GM19239 (cell line): ENCODE data around the gene TLX3.

ENCODE experiments used
- DNase-seq: peaks from one replicate; pipeline ENCODE4 v3.0.0; 2011; ENCODE audit warnings: low spot score; ENCODE audit not compliant: insufficient read length
- FAIRE-seq: peaks from 2 replicates; lab custom pipeline; 2011; peaks lifted over from hg19 to GRCh38; lab: Jason Lieb, UNC

The TLX3 gene

DNA sequence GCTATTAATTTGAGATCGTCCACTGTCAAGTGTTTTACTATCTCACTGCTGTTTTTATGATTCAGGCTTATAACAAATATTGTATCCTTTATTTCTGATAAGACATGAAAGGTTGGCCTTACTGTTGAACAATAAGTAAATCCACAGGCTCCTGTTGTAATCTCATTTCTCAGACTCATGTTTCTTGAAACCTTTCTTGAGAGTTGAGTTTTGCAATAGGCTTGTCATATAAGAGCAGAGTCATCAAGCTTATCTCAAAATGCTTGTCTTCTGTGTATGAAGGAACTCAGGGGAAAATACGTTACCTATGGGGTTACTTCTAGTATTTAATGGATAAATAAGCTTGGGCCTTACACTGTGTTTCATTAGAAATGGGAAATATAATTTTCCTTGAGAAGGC lies 9.2 kb upstream of the TLX3 start:
- DNase-seq (no peak), FAIRE-seq (no peak)

DNA sequence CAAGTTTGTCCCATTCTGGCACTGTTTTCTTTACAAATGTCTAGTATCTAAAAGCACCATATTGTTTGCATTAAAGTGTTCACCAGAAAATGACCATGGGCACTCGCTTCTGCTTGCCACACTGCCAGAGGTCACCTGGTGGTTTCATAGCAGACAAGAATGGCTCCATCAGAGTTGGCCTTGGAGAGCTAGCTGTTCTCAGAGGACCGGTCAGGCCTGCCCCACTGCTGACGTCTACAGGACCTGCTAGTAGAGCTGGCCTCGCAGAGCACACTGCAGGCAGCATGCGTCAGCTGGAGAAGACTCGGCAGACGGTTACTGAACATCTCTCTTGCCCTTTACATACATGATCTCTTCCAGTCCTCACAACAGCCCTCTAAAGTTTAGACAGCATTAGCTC lies 8.7 kb upstream of the TLX3 start:
- no peak for FAIRE-seq

DNA sequence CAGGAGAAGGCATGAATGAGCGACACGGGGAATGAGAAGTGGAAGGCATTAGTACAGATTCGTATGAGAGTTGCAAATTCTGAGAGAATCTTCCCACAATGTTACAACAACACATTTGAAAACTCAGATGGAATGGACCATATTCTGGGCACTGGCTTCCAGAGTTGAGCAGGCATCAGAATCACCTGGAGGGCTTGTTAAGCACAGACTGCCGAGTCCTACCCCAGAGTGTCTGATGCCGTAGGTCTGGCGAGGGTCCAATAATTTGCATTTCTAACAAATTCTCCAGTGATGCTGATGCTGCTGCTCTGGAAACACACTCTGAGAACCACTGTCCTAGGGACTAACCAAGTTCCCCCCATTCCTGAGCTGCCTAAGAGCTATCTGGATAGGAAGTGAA lies 2.9 kb upstream of the TLX3 start:
- DNase-seq (no peak), FAIRE-seq (no peak)

More for the DNA sequence above, 8.7 kb upstream of the TLX3 start:
- no peak for DNase-seq

DNA sequence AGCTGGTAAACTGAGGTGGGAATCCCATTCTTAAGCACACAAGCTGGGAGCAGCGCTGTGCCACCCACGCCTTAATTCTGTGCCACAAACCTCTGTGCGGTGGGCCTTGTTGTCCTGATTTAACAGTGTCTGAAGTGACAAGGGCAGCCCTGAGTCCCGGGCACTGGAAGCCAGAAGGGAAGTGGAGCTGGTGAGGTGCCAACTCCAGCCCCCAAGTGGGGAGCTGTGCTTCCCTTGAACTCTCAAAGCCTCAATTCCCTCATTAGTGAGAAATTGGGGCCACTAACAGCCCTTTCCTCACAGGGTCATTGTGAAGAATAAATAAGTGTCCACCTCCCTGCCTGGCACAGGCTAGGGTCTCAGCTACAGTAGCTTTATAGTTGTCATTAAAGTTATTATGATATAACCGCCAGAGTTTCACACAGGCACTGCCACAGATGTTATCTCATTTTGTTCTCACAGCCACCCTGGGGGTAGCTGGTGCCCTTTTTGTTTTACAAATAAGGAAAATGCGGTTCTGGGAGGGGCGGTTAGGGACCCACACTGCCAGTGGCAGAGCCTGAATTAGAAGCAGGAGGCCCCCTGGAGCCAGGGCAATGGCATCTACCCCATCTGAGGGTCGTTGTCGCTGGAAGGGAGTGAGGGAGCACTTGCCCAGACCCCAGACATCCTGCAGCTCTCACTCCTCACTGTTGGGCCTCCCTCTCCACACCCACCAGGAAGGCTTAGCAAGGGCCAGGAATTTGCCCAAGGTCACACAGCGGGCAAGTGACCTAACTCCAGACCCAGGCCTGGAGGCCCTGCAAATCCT lies 2.1 kb upstream of the TLX3 start:
- DNase-seq = no peak
- FAIRE-seq = no peak

DNA sequence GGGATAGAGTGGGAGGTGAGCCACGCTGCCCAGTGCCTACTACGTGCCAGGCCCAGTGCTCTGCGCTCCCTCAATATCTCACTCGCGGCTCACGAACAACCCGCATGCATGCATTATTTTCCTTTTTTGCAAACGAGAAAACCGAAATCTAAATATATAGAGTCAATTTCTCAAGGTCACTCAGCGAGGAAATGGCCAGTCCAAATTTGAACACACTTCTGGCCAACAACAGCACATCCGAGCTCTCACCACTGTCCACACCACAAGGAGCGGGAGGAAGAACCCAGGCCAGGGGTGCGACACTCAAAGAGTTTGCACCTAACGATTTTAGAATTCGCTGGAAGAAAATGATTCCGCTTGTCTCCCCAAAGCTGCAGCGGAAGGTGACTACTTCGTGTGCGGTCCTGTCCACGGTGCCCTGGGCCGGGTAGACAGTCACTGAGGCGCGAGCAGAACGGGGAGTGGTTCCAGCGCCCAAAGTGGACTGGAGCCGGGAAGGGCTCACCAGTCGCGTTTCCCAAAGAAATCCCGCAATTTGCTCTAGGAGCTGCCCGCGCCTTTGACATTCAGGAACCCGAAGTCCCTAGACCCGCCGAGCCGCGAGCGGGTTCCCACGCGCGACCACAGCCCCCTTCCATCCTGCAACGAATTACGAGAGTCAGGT lies 1.1 kb upstream of the TLX3 start:
- DNase-seq (no peak), FAIRE-seq (no peak)

DNA sequence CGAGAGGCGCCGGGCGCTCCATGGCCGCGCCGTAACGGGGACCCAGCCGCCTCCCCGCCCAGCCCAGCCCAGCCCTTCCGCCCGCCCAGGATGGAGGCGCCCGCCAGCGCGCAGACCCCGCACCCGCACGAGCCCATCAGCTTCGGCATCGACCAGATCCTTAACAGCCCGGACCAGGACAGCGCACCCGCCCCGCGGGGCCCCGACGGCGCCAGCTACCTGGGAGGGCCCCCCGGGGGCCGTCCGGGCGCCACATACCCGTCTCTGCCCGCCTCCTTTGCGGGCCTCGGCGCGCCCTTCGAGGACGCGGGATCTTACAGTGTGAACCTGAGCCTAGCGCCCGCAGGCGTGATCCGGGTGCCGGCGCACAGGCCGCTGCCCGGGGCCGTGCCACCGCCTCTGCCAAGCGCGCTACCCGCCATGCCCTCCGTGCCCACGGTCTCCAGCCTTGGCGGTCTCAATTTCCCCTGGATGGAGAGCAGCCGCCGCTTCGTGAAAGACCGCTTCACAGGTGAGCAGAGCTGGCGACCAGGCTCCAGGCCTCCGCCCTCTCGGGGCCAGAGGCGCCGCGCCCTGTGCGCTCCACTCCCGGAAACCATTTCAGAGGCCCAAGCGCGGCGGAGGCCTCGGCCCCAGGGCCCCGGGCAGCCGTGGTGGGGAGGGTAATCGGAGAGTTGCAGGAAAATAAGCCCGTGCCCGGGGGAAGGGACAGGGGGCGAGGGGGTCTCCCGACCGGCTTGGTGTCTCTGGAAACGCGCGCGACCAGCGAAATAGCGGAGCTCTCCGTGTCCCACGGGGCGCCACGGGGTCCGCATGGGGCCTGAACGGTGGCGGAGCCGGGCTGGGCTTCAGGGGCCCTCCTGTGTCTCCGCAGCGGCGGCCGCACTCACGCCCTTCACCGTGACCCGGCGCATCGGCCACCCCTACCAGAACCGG lies 496 bp downstream of the TLX3 start:
- no peak for FAIRE-seq
- no peak for DNase-seq

DNA sequence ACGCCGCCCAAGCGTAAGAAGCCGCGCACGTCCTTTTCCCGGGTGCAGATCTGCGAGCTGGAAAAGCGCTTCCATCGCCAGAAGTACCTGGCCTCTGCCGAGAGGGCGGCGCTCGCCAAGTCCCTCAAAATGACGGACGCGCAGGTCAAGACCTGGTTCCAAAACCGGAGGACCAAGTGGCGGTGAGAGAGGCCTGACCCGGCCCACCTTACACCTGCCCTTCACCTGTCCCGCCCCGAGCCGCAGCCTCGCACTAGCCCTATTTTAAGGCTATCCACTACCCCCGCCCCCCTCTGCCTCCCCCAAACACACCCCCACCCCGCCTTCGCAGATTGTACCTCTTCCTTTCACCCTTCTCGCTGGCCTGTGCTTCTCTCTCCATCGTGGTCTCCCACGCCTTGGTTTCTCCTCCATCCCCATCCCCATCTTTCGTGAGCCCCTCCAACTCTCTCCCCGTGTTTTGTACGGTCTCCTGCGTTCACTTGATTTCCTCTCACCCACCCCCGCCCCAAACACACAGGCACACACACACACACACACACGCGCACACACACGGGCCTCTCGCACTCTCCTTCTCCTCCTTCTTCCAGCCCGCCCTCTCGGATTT lies 1.3 kb downstream of the TLX3 start:
- no peak for FAIRE-seq
- DNase-seq = no peak

DNA sequence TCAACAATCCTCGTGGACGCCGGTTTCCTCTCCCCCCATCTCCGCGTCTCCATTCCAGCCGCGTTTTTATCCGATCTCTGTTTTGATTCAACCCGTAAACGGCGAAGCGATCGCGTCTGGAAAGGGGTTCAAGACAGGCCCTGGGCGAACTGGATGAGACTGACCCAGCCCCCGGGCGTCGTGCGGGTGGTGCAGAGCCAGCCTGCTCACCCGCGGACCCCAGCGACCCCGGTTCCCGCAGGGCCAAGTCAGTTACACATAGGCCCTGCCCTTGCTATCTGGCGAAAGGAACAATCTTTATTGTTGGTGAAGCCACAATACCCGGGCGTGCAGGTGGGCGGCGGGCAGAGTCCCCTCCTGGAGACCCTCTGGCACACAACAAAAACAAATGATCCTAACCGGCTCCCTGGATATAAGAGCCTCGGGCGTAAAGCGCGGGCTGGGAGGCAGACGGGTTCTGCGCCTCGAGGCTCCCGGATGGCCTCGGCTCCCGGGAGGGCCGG lies 1.8 kb downstream of the TLX3 start:
- FAIRE-seq (no peak), DNase-seq (no peak)

DNA sequence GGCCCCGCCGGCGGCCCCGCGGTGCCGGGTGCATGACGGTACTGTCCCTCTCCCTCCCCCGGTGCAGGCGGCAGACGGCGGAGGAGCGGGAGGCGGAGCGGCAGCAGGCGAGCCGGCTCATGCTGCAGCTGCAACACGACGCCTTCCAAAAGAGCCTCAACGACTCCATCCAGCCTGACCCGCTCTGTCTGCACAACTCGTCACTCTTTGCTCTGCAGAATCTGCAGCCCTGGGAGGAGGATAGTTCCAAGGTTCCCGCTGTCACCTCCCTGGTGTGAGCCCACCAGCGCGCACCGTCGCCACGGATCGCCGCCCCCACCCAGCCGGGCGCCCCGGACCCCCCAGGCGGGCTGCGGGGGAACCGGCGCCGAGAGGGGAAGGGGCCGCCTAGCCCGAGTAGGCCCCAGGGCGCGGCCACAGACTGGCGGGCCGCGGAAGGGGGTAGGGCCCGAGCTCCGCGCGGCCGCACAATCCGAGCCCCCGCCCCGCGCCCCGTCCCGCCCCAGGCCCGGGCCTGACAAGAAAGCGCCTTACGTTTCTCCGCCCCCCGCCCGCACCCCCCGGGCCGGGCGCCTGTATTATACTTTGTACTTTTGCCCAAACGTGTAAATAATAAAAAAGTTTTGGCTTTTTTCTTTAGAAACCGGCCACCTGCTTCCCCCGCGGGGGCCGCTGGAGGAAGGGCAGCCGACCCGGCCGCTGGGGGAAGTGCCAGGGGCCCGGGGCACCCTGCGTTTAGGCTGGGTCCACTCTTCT lies 2.5 kb downstream of the TLX3 start:
- FAIRE-seq = no peak
- no peak for DNase-seq

DNA sequence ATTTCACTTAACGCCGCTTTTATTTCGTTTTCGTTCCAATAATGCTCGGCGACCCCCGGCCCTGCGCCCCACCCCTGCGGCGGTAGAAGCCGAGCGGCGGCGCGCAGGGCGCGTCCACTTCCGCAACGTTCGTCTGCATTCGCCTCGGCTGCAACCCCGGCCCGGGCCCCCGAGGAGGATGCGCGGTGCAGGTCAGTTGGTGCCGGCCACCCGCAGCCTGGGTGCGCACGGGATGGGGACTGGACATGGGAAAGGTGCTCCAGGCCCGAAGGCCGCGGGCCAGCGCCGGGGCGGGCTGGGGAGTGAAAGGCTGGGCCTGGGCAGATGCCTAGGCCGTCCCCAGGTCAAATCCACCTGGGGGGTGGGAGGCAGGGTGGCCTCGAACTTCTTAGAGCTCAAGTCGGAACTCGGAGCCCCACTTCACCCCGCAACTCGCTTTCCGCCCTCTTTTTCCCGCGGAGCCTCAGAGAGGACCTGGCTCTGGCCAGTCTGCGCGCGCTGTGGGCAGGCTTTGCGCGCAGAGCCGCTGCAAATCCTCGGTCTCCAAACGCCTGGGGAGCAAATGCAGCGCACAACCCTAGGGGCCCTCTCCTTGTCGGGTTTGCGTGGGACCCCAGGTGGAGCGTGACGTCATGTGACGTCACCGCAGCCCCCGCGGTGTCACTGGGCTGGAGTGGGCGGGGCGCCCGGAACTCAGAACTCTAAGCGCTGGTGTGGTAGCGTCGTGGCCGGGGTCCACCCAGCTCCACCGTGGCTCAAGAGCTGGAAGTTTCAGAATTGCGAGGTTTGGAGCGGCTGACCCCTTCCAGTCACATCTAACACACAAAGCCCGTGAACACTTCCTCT lies 3.3 kb downstream of the TLX3 start:
- FAIRE-seq = no peak
- no peak for DNase-seq

DNA sequence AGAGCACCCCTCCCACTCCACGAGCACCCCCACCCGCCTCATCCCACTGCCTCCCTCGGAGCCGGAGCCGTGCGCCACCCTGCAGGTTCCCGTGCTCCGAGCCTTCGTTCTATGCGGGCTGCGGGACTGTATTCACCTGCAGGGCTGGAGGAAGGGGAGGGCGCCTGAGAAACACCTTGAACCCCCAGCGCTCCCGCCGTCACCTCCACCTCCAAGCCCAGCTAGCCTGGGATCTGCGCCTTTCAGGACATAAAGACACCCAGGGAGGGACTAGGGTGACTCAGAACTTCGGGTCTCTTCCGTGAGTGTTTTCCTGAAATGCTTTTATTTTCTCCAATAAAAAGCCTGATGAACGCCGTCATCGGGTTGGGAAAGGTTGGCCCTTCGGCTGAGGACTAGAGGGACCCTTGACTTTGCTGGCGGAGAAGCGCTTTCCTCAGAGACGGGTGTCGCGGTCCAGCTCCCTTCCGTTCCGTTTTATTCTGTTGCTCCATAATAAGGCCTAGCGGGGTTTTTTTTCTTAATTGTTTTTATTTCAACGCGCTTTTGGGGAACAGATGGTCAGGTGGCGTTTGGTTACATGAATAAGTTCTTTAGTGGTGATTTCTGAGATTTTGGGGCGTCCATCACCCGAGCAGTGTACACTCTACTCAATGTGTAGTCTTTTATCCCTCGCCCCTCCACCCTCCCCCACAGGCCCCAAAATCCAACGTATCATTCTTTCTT lies 4.6 kb downstream of the TLX3 start:
- DNase-seq (no peak), FAIRE-seq (no peak)

DNA sequence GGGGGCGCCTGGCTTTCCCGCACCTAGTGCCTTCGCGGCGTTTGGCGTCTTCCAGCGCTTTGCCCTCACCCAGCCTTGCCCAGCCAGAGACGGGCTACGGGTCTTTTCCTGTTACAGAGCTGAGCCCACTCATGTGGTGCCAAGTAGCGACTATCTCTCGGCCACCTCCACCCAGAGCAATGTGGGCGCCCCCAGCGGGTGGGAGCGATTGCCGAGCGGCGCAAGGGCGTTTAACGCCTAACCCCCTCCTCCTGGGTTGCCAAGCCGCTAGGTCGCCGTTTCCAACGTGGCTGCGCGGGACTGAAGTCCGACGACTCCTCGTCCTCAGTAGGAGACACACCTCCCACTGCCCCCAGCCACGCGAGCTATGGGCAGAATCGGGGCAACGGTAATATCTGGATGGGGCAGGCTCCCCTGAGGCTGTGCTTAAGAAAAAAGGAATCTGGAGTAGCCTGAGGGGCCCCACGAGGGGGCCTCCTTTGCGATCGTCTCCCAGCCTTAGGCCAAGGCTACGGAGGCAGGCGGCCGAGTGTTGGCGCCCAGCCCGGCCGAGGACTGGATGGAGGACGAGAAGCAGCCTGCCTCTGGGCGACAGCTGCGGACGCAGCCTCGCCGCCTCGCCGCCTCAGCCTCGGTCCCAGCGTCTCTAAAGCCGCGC lies 5.8 kb downstream of the TLX3 start:
- no peak for FAIRE-seq
- DNase-seq = no peak

DNA sequence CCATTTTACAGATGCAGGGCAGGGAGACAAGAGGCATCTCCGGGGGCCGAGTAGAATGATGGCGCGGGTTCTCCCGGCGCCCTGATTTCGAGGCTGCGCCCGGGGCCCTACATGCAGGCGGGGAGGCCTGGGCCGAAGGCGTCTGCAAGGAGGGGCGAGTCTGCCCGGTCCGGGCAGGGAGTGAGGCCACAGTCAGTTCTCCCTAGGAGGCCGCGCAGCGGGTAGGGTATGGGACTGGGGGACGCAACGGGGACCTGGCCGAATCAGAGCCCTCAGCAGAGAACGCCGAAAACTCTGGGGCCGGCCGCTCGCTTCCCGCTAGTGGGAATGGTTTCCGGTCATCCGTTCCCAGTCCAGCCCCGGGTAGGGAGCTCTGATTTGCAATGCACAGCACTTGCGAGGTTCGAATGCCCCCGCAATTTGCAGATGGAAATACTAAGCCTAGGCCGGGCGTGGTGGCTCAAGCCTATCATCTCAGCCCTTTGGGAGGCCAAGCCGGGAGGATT lies 6.4 kb downstream of the TLX3 start:
- DNase-seq (no peak), FAIRE-seq (no peak)

DNA sequence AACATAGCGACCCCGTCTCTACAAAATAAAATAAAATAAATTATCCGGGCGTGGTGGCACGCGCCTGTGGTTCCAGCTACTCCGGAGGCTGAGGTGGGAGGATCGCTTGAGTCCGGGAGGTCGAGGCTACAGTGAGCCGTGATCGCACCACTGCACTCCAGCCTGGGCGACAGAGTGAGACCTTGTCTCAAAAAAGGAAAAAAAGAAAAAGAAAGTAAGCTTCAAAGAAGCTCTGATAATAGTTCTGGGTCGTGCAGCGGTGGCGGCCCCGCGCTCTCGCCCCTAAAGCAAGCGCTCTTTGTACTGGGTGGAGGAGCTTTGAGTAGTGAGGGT lies 6.8 kb downstream of the TLX3 start:
- FAIRE-seq (no peak), DNase-seq (no peak)

DNA sequence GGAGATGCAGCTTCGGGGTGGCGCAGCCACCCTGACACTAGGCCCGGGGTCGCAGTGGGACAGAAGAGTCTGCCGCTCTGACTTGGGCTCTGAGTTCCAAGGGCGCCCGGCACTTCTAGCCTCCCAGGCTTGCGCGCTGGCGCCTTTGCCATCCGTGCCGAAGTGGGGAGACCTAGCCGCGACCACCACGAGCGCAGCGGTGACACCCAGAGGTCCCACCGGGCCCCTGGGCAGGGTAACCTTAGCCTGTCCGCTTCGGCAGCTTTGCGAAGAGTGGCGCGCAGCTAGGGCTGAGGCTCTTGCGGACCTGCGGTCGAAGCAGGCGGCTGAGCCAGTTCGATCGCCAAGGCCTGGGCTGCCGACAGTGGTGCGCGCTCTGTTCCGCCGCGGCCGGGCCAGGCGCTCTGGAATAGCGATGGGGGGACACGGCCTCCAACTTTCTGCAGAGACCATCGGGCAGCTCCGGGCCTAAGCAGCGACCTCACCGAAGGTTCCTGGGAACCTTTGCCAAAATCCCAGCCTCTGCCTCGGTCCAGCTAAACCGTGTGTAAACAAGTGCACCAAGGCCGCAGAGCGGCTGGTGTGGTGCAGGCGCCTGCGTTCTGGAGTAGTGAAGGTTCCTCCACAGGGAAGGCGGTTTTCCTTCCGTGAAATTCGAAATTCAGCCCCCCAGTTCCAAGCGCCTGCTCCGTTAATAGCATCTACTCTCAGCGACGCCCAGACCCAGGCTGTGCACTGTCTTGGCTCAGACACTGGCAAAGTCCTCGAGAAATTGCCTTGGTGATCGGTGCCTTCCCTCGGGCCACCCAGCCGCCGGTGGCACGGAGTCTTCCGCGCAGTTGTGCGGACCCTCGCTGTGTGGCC lies 7.4 kb downstream of the TLX3 start:
- FAIRE-seq = no peak
- DNase-seq = no peak

DNA sequence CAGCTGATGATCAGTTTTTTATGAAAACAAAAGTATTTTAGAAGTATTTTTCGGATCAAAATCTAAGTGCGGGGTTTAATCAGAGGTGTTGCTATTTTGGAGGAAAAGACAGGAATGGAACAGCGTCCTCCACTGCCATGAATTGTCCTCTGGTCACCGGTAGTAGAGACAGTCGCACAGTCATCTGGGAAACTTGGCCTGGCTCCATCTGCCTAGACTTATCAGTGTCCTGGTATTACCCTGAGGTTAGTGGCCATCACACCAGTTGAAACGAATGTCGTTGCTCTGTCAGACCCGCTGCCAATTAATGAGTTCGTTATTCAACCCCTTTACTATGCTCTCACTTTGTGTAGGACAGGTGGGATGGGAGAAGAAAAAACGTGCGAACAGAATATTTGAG lies 8.2 kb downstream of the TLX3 start:
- DNase-seq (no peak), FAIRE-seq (no peak)

DNA sequence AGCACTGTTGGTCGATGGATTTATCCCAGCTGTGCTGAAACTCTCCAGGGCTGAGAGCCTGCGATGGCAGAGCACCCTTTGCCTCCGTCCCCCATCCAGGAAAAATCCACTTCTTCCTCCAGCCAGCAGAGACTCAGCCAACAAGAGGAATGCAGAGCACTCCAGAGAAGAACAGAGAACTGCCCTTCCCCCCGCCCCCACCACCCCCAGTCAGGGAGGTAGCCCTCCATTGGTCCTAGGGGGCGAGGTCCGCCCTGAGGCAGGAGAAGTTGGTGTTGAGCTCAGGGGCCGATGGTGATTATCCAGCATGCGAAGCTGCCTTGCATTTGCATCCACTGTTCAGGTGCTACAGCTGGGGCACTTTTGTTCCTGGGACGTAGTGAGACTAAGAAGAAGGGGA lies 9.0 kb downstream of the TLX3 start:
- FAIRE-seq (no peak), DNase-seq (no peak)
